Right lobe of liver (tissue), 4 donors: ENCODE results near the gene ACTRT2.

ENCODE experiments used
- CTCF ChIP-seq, 4 donors: fragments of 200-600 bp in 3 of 4; fragments of 450-650 bp in 1 of 4; IDR thresholded peaks; one replicate each; pipeline versions ENCODE4 v1.5.1 to v1.8.0; 2016 to 2022; ENCODE audit warnings: antibody characterized with exemption in 4 of 4, mild to moderate bottlenecking in 2 of 4
- POLR2A ChIP-seq: fragments of 450-650 bp; IDR thresholded peaks from one replicate; pipeline ENCODE4 v1.6.1; 2017; ENCODE audit warnings: antibody characterized with exemption, mild to moderate bottlenecking
- donor health status: DM: no; HTN: no; CAD: no.
- donor health status: DM: no; HTN: no; CAD: no.
- donor health status: DM: no; HTN: yes; CAD: no.

- TF ChIP-seq CTCF (IDR thresholded peaks at IDR 0.05) (no peak), POLR2A (no peak)
These were observed 47.4 kb upstream of the ACTRT2 start for GRCh38 chr1:2973601-2974593.
